Measurements from ENCODE around the gene SYT14.
"Not testable (repeated sequence)": the region's sequence is repeated elsewhere in the genome, so short reads cannot be mapped to it uniquely, and the experiment has no call there.

Gene SYT14

GRCh38 chr1:210031473-210031872 is 93.5 kb downstream of the SYT14 start:
- DNase-seq = no peak

GRCh38 chr1:210043058-210043457 is 105.0 kb downstream of the SYT14 start:
- no peak for DNase-seq

- no peak for DNase-seq
Observed at GRCh38 chr1:210049616-210050015, 111.6 kb downstream of the SYT14 start.

- not testable (repeated sequence) for DNase-seq
Observed at GRCh38 chr1:210050491-210050890, 112.5 kb downstream of the SYT14 start.

- DNase-seq = no peak
Observed at GRCh38 chr1:210053126-210053525, 115.1 kb downstream of the SYT14 start.

GRCh38 chr1:210057593-210057992 is 119.6 kb downstream of the SYT14 start:
- no peak for DNase-seq

DNA sequence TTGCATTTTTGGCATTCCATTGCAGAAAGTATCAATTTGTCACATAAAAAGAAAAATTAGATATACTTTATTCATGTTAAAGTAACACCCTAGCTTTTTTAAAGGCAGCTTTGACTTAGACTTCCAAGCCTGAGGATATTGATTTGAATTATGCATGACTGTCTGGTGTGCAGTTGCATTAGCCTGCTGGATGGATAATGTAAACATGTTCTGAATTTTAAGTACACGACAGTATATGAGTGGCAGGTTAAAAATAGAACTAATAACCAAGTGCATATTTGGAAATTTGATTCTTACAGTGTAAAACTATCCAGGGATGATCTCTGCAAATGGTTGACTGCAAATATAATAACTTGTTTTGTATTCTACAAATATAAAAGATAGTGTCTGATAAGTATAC is 124.0 kb downstream of the SYT14 start:
- DNase-seq = no peak

GRCh38 chr1:210070531-210070930 is 132.5 kb downstream of the SYT14 start:
- DNase-seq = no peak

- DNase-seq = peak; percentile 6
Observed at GRCh38 chr1:210072129-210072528, 134.1 kb downstream of the SYT14 start.

DNA sequence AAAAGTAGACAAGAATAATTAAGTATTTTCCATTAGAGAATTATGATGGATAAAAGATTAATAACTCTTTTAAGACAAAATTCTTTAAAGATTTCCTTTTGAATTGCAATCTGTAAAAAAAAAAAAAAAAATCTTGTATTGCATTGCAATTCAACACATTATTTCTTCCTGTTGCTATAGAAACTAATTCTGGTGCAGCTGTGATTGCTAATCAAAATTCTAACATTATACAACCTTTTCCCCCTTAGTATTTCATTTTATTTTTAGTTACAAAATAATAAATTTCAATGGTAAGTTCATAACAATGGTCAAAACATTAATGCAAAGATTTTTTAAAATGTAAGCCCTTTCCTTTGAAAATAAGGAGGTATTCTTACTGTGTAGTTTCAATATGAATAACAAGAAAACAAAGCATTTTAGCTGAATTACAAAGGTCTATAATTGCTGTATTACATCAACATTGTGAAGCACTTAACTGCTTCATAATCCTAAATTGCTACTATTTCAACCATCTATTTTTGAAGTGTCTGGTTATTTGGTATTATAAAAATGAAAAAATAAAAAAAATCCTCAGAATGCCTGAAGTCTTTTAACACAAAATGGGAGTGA is 135.0 kb downstream of the SYT14 start:
- no peak for DNase-seq

DNA sequence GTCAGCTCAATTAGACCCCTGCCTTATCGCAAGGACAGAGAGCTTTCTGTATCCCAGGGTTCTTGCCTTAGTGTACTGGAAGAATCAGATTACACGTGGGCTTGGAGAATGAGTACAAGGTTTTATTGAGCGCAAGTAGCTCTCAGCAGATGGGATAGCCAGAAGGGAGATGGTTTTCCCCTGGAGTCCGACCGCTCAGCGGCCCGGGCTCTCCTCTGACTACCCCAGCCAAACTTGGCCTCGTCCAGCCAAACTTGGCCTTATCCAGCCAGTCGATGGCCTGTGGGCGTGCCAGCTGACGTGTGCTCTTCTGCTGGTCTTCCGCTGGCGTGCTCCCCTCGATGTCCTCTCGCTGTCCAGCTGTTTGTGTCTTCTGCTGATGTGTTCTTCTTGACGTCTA is 136.9 kb downstream of the SYT14 start:
- DNase-seq = no peak

DNA sequence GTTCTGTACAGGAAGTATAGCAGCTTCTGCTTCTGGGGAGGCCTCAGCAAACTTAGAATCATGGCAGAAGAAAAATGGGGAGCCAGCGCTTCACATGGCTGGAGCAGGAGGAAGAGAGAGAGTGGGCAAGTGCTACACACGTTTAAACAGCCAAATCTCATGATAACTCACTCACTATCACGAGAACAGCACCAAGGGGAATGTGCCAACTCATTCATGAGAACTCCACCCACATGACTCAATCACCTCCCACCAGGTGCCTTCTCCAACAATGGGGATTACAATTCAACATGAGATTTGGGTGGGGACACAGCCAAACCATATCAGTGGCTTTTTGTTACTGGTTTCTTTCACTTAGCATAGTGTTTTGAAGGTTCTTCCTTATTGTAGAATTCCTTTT is 138.6 kb downstream of the SYT14 start:
- no peak for DNase-seq

GRCh38 chr1:210081494-210081893 is 143.5 kb downstream of the SYT14 start:
- no peak for DNase-seq

DNA sequence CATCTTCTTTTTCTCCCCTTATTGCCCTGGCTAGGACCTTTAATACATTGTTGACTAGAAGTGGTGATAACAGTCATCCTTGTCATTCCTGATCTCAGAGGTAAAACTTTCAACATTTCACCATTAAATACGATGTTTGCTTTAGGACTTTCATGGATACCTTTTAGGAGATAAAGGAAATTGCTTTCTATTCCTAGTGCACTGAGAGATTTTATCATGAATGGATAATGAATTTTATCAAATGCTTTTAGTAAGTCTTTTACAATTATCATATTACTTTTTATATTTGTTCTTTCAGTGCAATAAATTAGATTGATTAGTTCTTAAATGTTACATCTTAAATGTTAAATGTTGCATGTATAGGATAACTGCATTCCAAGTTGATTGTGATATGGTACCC is 147.3 kb downstream of the SYT14 start:
- DNase-seq = no peak

- no peak for DNase-seq
Observed at GRCh38 chr1:210087058-210087457, 149.0 kb downstream of the SYT14 start.

DNA sequence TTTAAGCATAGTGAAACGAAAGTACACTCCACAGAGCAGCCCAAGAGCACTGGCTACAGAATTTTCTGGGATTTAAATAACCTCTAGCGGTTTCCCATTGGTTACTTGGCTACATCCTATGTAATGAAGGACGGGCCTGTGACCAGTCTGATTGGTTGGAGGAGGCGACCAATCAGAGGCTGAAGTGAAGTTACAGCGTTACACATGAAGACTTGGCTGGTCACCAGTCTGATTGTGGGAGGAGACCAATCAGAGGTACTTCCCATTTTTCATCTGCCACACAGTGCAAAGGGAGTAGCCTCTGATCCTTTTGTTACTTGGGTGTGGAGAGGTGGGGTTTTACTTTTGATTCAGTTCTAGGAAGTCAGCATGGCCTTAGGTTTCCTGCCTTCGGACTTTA is 151.8 kb downstream of the SYT14 start:
- DNase-seq = no peak

GRCh38 chr1:210092366-210092765 is 154.3 kb downstream of the SYT14 start:
- DNase-seq = no peak

- DNase-seq = no peak
Observed at GRCh38 chr1:210093461-210093860, 155.4 kb downstream of the SYT14 start.

DNA sequence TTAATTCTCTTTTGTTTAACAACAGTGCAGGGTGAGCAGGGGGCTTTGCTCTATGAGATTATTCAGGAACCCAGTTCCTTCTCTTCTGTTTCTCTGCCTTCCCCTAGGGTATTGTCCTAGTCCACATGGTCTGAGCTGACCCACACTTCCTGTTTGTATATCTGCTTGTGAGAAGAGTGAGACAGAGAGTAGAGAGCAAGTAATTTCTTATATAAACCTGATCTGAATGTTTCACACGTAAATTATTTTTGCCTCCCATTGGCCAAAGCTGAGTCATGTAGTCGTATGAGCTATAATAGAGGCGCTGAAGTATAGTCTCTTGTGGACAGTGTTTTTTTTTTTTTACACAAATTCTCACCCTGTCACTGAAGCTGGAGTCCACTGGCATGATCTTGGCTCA is 160.3 kb downstream of the SYT14 start:
- no peak for DNase-seq

- no peak for DNase-seq
Observed at GRCh38 chr1:210099921-210100320, 161.9 kb downstream of the SYT14 start.

DNA sequence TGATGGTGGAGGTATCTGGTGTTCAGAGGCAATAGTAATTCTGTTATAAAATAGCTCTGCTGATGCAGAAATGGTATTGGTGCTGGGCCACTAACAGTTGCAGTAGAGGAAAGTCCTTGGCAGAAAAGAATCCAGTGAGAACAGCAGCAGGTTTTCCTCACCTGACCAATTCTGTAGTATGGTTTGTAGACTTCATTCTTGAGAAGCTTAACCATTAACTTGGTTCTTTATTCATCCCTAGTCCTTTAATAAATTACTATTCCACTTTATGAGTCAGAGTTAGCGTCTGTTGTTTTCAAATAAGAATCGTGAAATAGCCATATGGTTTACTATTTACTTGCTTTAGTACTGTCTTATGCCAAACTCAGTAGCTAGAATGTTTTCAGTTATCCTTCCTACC is 166.1 kb downstream of the SYT14 start:
- DNase-seq = no peak

- not testable (repeated sequence) for DNase-seq
Observed at GRCh38 chr1:210112906-210113305, 174.9 kb downstream of the SYT14 start.

DNA sequence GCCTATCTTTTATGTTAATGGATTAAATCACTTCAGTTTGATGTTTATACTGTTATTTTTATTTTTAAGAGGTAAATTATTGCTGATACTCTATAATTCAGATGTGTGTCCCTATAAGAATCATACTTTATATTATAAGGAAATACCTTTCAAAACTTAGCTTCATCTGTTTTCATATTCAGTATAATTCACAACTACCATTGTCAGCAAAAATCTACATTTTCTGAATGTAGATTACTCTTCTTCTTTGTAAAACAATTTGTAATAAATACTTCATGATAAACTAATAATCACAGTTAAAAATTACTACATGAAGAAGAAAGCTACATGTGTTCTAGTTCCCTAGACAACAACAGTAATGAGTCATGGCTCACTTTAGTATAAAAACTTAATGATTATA is 179.2 kb downstream of the SYT14 start:
- no peak for DNase-seq

DNA sequence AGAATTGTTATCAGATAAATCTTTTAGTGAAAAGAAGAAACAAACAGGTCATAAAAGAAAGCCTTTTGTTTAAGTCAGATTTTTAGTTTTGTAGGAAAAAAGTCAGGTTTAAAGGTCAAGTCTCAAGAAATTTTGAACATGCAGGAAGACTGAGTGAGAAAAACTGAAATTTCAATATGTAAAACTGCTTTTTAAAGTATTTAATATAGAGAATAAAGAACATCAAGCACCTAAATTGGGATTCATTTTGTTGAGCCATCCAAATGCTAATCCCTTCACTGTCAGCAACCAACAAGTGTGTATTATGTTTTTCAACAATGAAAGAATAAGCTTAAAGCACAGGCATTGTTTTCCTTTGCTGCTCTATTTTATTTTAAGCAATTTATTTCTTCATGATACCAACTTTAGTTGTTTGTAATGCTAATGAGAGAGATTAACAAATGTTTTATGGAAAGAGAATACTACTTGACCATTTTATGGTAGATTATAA is 179.7 kb downstream of the SYT14 start:
- no peak for DNase-seq

DNA sequence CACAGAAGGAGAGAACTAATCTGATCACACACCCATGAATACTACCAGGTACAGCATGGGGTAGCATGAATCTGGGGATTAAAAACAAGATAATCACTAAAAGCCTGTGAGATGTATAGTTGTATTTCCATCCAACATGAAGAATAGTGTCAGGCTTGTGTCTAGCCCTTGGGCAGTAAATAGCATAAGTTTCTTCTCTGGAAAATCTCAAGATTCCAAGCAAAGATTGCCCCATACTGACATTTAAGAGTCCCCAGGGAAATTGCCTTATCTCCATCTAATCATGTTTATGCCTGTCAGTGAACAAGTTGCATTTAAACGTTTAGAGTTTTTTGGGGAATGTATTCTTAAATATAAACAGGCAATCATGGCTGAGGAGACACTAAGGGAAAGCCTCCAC is 185.4 kb downstream of the SYT14 start:
- no peak for DNase-seq

Data from NCI-H2227 treated with DMSO at 0.1 percent for 48 hours (cell line).